Mesodermal cell (in vitro differentiated cells): ENCODE data around the gene MAP1A.
"Not testable (repeated sequence)": the region's sequence is repeated elsewhere in the genome, so short reads cannot be mapped to it uniquely, and the experiment has no call there.

Source experiments
- H3K27ac ChIP-seq: 2 replicates; pipeline ENCODE4 v1.7.0; 2013; ENCODE audit warnings: mild to moderate bottlenecking, low read depth, low read length, moderate library complexity; ENCODE audit not compliant: severe bottlenecking
- H3K36me3 ChIP-seq: 2 replicates; pipeline ENCODE4 v1.7.1; 2013; ENCODE audit warnings: mild to moderate bottlenecking, low read length, moderate library complexity; ENCODE audit not compliant: control insufficient read depth, insufficient read depth
- H3K4me1 ChIP-seq: one replicate; pipeline ENCODE4 v1.7.1; 2013; ENCODE audit warnings: mild to moderate bottlenecking, low read length; ENCODE audit not compliant: insufficient read depth, control insufficient read depth, poor library complexity, severe bottlenecking
- H3K4me3 ChIP-seq: 2 replicates; pipeline ENCODE4 v1.7.0; 2013; ENCODE audit warnings: low read length, control low read depth, mild to moderate bottlenecking; ENCODE audit not compliant: insufficient read depth, poor library complexity, severe bottlenecking; ENCODE audit errors: extremely low read depth
- H3K9me3 ChIP-seq: 2 replicates; pipeline ENCODE4 v1.7.1; 2013; ENCODE audit warnings: mild to moderate bottlenecking, low read length, moderate library complexity; ENCODE audit not compliant: control insufficient read depth
- WGBS, 2 experiments: methylation state at CpG; one replicate each; pipeline ENCODE4 v1.1.5; 2013; ENCODE audit warnings: missing lambda C conversion rate in 2 of 2; ENCODE audit not compliant: insufficient coverage in 2 of 2; 5-methylcytosine and 5-hydroxymethylcytosine counted together

The MAP1A gene

DNA sequence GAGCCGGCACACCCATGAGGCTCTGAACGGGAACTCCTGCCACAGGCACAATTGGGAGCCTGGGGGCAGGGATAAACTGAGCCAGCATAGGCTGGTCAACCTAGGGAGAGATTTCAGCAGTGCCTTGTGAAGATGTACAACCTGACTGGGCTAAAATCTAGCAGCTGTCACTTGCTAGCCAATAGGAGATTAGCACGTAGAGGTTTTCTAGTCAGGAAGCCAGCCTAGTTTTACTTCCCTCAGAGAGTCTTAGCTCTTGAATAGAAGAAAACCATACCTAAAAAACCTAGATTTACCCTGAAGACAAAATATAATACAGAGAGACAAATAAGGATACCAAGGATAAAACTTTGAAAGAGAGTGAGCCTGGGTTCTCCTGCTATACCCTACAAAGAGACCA lies 45.3 kb downstream of the MAP1A start:
- WGBS, 2 experiments, result no CpG with 5 or more reads among the region's 3 CpGs

DNA sequence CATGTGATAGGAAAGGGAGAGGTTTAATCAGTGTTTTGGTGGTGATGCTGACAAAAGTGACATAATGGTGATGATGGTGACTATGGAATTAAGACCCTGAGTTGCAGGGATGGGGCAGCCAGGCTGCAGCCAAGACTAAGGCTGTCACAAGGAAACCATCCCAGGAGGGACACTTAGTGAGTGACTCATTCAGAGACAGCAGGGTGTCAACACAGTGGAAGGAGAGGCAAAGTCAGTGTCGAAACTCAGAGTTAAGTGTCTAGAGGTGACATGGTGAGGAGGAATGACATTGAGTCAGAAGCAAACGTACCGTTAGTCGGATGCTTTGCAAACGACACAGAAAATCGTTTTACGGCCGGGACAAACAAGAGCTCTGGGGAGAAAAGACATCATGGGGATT lies 46.4 kb downstream of the MAP1A start:
- H3K4me3 ChIP-seq, H3K27ac ChIP-seq, H3K36me3 ChIP-seq, H3K9me3 ChIP-seq, H3K4me1 ChIP-seq: not testable (repeated sequence)
- no CpG with 5 or more reads among the region's 8 CpGs for WGBS, 2 experiments

More for the DNA sequence above, 45.3 kb downstream of the MAP1A start:
- not testable (repeated sequence) for H3K36me3 ChIP-seq, H3K27ac ChIP-seq, H3K4me3 ChIP-seq, H3K4me1 ChIP-seq, H3K9me3 ChIP-seq

DNA sequence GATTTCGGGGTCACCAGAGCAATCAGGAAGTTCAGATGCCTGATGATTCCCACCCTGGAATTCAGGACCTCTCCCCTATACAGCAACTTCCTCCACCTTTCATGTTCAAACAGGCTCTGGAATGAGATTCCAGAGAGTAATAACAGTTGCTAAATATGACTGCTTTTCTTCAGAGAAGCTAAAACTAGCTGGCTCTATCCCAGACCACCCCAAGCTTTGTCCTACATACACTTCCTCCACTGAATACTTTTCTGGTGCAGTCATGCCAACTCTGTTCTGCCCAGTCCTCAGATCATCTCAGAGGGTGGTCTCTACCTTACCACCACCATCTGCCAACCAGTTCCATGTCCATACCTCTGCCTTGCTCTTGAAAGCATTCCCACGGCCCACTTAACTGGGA lies 49.2 kb downstream of the MAP1A start:
- no CpG with 5 or more reads among the region's 2 CpGs for WGBS, 2 experiments
- not testable (repeated sequence) for H3K4me1 ChIP-seq, H3K27ac ChIP-seq, H3K4me3 ChIP-seq, H3K9me3 ChIP-seq, H3K36me3 ChIP-seq

DNA sequence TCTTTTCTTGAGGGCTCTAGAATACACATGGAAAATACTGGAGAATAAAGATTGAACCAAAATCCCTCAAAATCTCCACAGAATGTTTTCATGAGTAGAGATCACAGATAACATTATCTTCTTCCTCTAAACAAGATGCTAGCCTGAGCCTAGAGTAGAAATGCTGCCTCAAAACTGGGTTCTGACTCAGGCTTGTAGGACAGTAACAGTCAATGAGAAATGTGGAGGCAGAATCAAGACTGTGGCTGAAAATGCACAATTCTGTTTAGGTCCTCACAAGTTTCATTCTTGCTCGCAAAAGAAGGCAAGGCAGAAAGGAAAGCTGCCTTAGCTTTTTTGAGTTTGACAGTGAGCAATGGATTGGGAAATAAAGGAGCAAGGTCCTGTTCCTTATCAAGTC lies 57.2 kb downstream of the MAP1A start:
- no CpG with 5 or more reads among the region's 1 CpG for WGBS, 2 experiments
- H3K9me3 ChIP-seq, result not testable (repeated sequence)

More for the DNA sequence above, 57.2 kb downstream of the MAP1A start:
- H3K4me1 ChIP-seq, H3K36me3 ChIP-seq, H3K4me3 ChIP-seq, H3K27ac ChIP-seq: not testable (repeated sequence)
